Amniotic stem cell (primary cell): ENCODE data around the gene PRKAG2.
"Not testable (repeated sequence)": the region's sequence is repeated elsewhere in the genome, so short reads cannot be mapped to it uniquely, and the experiment has no call there.

ENCODE experiments used
- DNase-seq: peaks from one replicate; lab custom pipeline; 2025; lab: John Stamatoyannopoulos, UW

The PRKAG2 gene

DNA sequence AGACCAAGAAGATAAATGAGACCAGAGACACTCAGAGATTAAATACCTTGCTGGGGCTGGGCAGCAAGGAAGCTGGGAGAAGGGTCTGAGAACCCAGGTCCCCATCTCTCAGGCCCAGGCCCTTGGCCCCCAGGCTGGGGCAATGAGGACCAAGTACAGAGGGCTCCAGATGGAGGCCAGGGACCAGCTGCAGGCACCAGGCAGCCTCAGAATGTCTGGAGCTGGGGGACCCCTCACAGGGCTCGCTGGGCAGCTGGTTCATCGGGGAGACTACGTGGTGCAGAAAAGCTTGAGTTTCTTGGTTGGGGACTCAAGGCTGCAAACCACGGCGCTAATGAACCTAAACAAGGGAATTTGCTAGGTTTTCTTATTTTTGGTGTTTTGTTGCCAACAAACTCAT, 75.6 kb downstream of the PRKAG2 start:
- DNase-seq, result no peak

DNA sequence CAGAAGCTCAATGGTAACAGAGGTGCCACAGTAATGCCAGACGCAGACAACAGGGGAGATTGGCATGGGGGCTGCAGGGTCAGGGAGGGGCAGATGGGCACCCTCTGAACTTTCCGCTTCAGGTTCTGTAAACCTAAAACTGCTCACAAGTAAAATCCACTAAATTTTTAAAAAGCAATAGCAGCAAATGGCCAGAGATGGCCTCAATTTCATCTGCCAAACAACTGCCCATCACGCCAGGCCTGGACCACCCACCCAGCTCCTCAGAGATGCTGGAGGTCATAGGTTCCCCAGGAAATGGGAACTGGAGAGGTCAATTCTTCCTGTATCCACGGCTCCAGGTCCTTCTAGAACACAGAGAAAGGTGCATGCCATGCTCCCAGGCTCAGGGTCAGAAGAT, 76.1 kb downstream of the PRKAG2 start:
- DNase-seq, result no peak

DNA sequence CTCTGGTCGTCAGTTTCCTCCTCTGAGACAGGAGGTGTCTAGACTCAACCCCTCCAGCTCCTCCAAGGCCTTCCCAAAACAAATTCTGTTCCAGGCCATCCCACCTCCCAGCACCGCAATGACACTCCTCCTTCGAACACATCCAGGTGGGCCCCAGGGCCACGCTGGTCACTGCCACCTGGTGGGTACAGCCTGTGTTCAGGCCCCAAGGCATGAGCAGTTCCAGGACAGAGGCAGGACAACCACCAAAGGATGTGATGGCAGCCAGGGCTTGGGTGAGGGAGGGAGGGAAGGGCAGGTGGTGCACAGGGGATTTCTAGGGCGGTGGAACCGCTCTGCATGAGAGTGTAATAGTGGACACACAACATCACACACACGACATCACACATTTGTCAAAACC, 76.5 kb downstream of the PRKAG2 start:
- no peak for DNase-seq

DNA sequence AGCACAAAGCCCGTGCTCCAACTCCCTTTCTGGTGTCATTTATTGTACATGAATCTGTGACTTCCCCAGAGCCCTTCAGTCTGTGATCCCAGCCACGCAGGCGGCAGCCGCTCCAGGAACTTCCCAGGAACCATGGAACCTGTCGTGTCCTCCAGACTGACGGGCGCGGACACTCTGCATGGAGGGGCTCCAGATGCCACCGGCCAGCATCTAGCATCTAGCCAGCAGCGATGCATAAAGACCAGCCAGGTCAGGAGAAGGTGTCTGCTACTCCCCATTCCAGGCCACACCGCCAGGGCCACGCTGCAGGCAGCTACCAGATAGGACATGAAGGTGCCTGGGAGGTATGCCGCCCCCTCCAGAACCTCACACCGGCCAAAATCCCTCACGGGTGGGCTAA, 77.4 kb downstream of the PRKAG2 start:
- DNase-seq, result no peak

DNA sequence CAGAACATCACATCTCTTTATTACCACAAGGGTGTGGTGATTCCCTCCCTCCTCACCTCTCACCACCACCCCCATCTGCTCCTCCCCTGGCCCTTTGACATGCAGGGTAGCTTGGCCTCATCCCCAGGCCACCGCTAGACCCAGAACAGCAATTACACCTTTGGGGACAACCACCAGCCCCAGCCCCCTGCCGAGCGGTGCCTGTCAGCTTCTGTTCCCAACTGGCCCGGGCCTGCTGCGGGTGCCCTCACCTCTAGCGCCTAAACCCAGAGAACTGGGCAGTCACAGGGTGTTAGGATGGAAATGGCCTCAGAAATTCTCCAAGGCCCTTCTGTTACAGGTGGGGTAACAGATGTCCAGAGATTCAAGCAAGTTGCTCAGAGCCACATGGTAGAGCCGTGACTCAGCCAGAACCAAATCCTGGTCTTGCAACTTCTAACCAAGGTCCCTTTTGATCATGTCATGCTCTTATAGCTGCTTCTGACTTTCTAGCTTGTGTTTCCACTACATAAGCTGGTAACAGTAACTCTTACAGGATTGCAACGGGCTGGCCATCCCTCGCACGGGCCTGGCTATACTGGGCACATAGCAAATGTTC, 78.0 kb downstream of the PRKAG2 start:
- DNase-seq, result no peak

DNA sequence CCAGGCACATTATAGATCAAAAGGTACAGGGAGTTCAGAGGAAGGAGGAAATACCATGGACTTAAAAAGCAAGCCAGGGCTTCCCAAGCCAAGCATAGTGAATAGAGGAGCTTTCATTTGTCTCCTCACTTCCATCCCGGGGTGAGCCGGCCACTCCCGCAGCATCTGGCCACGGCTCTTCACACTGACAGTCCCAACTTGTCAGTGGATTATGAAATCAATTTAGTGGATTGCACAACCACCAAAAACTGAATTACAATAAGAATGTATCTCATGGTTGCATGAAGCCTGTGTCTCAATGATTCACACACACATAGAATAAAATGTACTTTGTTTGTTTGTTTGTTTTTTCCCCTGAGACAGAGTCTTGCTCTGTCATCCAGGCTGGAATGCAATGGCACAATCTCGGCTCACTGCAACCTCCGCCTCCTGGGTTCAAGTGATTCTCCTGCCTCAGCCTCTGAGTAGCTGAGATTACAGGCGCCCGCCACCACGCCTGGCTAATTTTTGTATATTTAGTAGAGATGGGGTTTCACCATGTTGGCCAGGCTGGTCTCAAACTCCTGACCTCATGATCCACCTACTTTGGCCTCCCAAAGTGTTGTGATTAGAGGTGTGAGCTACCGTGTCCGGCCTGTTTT, 79.1 kb downstream of the PRKAG2 start:
- DNase-seq, result not testable (repeated sequence)

DNA sequence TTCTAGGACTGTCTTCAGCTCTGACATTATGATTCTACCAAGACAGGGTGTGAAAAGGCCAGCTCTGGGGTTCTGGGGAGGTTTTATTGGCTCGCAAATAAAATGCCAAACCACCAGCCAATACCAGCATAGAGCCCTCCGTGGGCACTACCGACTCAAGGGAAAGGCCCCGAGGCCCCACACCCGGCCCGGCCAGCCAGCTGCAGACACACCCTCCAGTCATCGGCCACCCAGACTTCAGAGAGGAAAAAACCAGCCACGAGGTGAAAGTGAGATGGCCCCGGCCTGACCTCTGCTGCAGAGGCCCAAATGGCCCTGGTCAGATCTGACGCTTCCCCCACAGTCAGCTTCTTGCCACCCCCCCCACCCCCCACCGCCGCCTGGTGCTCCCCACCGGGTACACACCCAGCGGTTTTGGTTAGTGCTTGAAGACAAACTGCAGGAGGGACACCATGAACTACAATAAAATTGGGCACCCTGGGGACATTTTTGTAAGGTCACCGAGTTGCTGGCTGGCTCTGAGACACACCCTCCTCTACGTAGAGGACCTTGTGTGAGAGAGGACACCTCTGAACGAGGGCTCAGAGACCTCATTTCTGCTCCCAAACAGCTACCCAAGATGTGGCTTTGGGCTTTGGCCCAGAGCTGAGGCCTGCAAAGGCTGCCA, 79.9 kb downstream of the PRKAG2 start:
- no peak for DNase-seq

DNA sequence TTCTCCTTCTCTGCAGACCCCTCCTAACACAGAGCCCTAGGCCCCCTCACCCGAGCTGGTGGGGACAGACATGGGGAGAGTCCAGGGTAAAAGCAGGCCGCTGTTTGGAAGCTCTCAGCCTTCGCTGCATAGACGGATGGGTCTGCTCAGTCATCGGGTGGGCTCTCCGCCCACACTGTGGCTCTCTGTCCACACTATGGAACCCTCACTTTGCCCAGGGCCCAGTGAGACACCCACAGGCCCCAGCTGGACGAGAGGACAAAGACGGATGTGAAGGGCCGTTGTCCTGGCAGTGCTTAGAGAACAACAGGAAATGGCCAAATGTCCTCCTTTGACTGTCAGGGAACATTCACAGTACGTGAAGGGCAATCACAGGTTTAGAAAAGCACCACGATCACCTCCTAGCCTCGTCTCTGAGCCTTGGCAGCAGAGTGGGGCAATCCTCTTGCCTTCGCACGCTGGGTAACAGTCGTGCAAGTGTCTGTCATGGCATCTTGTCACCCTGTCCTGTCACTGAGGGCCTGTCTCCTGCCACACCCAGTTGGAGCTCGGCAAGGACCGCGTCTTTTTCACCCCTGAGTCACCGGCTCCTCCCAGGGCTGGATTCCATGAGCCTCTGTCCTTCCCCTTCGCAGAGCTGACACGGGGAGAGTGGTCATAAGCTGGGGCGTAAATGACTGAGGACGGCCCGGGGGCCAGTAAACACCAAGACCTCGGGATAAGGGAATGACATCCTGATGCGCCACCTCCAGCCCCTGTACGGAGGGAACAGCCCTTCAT, 80.6 kb downstream of the PRKAG2 start:
- no peak for DNase-seq

DNA sequence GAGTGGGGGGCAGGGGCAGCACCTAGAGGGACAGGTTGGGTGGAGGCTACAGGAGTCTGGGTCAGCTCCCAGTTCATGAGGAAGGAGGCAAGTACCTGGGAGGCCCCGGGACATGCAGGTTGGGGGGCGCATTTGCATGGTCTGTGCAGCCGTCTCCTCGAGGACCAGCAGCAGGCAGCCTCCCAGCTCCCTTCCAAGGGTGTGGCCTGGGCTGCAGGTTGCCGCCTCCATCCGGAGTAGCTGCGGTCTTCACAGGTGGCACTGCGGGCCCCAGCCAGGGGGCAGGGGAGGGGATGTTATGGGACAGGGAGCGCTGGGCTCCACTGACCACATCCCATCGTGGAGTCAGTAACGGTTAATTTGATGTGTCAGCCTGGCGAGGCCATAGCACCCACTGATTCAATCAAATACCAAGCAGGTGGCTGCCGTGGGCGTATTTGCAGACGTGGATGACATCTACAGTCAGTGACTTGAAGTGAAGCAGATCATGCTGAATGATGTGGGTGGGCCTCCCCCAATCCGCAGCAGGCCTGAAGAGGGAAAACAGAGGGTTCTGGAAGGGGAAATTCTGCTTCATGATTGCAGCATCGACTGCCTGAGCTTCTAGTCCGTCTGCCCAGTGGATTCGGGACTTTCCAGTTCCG, 81.6 kb downstream of the PRKAG2 start:
- no peak for DNase-seq

DNA sequence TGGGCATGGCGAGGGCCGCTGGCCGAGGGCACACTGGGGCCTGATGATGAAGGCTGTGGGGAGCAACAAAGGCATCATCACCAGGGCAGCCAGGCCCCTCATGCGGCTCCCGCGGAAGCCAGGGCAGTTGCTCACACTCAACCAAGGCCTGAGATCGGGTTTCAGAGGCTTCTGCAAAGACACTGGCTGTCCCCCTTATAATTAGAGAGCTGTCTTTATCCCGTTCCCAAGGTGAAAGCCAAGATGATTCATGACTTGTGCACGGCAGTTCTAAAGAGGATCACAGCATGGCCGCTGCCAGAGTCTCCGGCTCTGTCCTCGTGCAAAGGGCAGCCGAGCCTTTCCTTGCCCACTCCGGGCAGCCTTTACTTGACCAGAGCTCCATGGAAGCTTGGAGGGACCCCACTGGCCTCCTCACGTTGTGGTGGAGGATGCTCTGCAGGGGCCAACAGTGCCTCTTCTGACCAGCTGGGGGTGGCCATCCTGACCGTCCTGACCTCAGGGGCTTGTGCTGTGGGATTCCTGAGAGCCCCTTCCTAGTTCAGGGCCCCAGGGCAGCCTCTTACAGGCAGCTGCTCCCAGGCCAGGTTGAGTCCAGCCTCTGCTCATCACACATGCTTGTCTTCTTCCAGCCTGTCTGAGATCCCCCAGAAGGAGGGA, 82.3 kb downstream of the PRKAG2 start:
- no peak for DNase-seq

DNA sequence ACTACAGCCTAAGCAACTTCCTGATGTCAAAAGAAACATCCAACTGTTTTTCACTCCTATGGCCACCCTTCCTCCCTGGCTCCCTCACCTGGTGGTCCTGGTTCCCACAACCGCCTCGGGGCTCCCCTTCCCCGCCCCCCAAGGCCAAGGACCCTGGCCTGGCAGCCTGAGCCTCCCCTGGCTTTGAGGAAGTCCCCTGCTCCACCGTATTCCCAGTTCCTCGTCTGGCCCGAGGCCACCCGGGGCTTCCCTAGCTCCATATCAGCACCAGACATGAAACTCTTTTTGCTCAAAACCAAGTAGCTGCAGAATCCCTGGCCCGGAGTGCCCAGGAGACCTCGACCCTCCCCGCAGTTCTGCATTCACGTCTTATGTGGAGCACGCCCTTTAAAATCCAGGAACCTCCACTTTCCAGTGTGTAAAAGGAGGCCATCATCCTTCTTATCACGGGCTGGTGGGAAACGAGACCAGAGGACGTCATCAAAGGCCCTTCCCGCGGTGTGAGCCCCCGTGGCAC, 82.9 kb downstream of the PRKAG2 start:
- no peak for DNase-seq

DNA sequence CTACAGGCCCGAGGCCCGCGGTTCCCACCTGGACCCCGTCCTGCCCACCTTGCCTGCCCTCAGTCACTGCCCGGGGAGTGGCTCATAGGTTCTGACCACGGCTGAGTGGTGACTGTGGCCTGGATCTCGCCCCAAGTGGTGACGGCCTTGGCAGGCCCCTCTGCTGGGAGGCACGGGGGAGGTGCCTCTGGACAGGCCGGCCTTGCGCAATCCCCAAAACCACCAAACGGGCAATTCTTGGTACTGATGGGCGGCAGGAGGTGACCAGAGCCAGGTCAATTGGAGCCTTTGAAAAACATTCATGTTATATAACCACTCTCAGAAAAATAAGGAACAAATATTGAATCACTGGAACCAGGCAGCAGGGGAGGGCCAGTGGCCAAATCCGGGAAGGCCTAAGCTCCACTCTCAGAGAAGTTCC, 83.4 kb downstream of the PRKAG2 start:
- no peak for DNase-seq

DNA sequence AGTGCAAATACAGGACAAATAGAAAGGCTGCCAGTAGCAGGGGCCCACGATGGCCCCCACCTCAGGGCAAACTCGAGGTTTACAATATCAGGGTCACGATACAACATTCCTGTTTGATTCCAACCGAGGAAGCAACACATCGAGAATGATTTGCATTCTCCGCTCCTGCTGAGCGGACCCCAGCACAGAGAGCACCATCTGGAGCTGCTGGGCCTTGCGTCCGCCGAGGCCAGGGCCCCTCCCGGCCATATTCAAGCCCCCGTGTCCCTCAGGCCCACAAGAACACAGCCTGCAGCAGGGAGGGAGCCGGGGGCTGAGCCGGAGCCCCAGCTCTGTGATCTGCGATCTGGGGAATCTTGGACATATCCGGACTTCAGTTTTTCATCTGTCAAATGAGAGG, 84.3 kb downstream of the PRKAG2 start:
- no peak for DNase-seq

DNA sequence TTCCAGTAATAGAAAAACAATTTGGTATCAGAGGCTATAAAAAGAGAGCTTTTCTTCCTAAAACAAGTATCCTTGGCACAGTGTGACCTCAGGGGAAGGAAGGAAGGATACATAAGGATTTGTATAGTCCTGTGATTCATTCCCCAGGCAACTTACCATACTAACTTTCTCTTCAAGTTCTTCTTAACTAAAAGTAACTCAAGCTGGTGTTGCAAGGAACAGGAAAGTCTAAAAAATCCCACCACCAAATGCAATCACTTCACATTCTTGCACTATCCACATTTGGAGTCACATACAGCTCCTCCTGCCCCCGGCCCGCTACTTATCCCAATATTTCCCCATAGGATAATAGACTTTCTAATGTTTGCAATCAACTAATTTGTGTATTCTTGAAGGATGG, 84.8 kb downstream of the PRKAG2 start:
- DNase-seq, result no peak

DNA sequence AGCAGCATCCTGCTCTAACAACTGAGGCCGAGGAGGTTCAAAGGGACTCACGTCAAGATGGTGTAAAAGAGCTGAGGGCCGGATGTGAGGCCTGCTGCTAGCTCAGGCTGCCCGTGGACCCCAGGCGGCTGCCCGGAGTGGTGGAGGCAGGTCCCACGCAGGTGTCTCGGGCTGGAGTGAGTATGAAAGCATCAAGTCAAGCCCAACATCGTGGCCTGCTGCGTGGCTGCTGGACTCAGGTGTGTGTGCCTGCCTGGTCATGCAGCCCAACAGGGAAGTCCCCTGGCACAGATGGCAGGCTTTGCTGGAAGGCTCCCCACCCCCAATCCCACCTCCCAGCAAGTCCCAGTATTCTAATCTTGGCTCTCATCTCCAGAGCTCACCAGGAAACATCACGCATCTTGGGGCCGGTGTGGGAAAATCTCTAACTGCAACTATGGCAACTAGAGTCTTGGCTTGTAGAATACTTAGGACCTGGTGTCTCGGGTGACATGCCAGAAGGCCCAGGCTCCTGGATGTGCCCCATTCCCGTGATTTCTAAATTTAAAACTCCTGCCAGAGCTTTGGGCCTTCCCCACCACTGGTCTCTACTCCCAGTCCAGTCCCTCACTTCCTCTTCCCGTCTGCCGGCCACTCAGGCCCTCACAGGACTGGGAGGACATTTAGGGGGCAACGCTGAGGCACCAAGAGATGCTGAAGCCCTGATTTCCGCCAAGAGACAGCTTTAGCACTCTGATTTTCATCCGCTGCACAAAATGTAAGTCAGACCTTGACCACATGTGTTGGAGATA, 85.9 kb downstream of the PRKAG2 start:
- DNase-seq, result no peak

DNA sequence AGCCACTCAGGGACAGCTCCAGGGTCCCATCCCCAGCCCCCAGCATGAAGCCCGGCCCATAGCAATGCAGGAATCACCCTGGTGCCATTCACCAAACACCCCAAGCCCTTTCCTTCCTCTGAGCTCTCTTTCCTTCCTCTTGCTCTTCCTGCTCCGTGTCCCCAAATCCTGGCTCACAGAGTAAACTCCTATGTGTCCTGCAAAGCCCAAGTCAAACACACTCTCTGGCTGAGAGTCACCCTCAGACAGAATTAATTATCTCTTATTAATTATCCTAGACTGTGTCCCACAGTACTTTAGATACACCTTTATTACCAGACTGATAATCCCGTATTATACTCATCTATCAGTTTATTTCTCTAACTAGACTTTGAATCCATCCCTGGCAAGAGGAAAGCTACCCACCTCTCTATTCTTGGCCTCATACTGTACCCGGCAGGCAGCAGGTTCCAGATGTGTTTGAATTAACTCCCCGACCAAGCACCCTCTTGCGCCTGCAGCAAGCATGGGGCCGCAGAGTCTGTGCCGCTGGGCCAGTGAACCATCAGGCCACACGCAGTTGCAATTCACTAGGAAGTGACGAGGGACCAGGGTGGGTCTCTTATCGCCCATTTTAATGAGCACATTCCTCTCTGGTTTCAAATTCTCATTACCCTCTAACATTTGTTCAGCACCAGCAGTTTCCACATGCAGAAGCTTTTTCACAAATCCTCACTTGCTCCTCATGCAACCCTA, 86.7 kb downstream of the PRKAG2 start:
- DNase-seq, result no peak

DNA sequence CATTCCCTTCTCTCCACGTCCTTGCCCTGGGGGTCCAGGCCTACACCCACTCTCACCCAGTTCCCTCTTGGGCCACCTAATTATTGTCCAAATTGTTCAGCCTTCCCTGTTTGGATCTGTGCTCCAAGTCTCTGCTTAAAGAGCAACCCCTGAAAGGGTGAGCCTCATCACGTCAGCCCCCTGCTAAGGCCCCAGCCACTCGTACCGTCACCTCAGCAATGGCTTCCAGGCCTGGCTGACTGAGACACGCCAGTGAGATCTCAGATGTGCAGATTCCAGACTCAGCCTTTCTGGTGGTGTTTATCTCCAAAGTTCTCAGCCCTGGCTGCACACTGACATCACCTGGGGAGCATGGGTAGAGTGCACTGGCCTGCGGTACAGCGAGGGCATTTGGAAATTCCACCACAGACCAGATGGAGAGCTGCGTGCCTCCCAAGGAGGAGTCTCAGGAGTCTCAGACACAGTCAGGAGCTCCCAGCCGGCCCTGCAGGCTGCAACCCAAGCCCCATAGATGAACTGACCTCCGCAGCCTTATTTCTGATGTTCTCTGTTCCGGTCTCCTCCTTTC, 87.5 kb downstream of the PRKAG2 start:
- DNase-seq, result no peak

DNA sequence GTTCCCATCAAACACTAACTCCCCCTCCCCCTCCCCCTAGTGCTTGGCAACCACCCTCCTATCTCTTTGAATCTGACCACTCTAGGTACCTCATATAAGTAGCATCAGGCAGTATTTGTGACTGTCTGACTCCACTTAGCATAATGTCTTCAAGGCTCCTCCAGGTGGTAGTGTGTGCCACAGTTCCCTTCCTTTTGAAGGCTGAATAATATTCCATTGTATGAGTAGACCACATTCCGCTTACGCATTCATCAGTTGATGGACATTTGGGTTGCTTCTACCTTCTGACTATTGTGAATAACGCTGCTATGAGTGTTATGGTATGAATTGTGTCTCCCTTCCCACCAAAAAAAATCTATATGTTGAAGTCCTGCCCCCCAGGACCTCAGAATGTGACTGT, 89.6 kb downstream of the PRKAG2 start:
- DNase-seq, result no peak

DNA sequence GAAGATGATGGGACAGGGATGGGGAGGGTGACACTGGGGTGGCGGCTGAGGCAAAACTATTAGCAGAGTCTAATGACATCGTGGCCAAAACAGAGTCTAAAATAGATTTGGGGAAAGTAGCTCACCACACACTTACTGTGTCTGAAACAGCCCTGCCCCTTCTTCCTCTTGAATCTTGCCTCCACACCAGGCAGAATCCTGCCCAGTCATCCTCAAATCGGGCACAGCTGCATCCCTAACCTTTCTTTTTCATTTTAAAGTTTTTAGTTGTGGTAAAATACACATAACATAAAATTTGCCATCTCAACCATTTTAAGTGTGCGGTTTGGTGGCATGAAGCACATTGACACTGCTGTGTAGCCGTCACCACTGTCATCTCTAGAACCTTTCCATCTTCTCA, 90.0 kb downstream of the PRKAG2 start:
- DNase-seq, result no peak

DNA sequence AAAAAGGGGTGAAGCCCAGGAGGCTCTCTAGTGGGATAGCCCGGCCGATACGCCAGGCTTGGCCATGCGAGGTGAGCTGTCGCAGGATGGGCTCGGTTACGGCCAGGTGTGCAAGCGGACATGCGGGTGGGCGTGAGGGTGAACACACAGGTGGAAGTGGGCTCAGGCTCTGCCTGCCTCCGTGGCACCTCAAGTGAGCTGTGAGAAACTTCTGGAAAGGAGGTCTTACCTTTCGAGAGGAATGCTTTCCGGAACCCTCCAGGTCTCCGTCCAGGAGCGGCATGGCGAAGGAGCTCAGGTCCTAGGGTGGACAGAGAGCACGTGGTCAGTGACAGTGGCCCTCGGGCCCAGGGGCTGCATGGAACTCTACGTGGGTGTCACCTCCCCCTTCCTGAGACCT, 90.7 kb downstream of the PRKAG2 start:
- DNase-seq, result no peak
